GM13976 (cell line): ENCODE measurements around the gene MALRD1.

ENCODE experiments used
- DNase-seq: peaks from one replicate; pipeline ENCODE4 v3.0.0; 2012; ENCODE audit warnings: low spot score
- in situ Hi-C: fragments of 300-500 bp; cut with MboI; formaldehyde crosslinking; loops from one replicate; pipeline ENCODE4 v1.12.0; 2022; ENCODE audit warnings: low sequenced_read_pairs, mixed read lengths, inconsistent platforms; ENCODE audit not compliant: unreplicated experiment
- TF ChIP-seq, protein P1 (sequence below): IDR thresholded peaks from 2 replicates; pipeline ENCODE4 v1.5.1; 2012; ENCODE audit warnings: borderline replicate concordance, mild to moderate bottlenecking; ENCODE audit not compliant: insufficient read depth; ENCODE audit errors: extremely low read depth, missing control alignments, control extremely low read depth

Gene MALRD1

DNA sequence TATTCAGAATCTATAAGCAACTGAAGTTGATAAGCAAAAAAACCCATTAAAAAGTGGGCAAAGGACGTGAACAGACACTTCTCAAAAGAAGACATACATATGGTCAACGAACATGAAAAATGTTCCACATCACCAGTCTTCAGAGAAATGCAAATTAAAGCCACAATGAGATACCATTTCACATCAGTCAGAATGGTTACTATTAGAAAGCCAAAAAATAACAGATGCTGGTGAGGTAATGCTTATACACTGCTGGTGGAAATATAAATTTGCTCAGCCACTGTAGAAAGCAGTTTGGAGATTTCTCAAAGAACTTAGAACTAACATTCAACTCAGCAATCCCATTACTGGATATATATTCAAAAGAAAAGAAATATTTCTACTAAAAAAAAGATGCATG is 434.8 kb downstream of the MALRD1 start:
- TF ChIP-seq, protein P1, sequence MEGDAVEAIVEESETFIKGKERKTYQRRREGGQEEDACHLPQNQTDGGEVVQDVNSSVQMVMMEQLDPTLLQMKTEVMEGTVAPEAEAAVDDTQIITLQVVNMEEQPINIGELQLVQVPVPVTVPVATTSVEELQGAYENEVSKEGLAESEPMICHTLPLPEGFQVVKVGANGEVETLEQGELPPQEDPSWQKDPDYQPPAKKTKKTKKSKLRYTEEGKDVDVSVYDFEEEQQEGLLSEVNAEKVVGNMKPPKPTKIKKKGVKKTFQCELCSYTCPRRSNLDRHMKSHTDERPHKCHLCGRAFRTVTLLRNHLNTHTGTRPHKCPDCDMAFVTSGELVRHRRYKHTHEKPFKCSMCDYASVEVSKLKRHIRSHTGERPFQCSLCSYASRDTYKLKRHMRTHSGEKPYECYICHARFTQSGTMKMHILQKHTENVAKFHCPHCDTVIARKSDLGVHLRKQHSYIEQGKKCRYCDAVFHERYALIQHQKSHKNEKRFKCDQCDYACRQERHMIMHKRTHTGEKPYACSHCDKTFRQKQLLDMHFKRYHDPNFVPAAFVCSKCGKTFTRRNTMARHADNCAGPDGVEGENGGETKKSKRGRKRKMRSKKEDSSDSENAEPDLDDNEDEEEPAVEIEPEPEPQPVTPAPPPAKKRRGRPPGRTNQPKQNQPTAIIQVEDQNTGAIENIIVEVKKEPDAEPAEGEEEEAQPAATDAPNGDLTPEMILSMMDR: no peak
- in situ Hi-C loops: no loop called here
- no peak for DNase-seq

DNA sequence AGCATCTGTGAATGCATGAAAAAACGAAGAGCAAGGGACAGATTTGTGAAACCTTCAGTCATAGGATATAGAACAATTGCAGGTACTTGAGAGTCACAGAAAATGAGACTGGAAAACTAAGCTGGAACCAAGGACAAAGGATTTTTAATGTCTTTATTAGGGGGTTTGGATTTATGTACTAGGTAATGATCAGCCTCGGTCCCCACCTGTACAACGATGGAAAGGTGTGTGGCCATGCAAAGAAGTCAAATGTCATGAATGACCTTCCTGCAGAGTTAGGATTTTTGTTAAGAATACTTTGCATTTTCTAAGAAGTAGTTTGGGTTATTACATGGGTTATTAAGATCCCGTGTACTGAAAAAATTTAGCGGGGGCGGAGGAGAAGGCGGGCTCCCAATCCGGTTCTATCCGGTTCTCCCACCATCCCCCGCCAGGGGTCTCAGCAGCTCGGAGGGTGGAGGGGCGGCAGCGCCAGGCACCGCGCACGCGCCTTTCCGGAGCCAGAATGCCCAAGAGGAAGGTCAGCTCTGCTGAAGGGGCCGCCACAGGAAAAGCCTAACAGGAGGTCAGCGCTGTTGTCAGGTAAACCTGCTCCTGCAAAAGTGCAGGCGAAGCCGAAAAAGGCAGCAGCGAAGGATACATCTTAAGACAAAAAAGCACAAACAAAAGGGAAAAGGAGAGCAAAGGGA is 440.1 kb downstream of the MALRD1 start:
- in situ Hi-C loops: no loop called here
- TF ChIP-seq, protein P1: no peak
- DNase-seq: no peak

GRCh38 chr10:19491166-19491565 is 442.6 kb downstream of the MALRD1 start:
- TF ChIP-seq, protein P1: no peak
- in situ Hi-C loops: no loop called here
- DNase-seq: no peak

DNA sequence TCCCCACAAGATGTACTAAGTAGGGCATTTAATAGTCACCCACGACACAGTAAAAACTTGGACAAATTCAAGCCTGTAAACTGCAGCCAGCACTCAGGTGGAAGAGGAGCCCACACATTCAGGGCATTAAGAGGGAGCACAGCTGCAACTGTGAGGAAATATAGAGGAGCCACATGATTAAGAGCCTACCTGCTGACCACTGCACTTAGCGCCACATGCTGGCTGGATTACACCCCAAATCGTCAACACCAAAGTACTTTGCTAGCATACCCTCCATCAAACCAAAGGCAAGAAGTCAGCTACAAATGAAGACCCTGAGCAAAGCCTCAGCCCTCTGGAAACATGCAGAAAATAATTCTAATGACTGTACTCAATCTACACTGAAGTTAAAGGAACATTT is 445.3 kb downstream of the MALRD1 start:
- TF ChIP-seq, protein P1: no peak
- in situ Hi-C loops: no loop called here
- DNase-seq: no peak

GRCh38 chr10:19497026-19497425 is 448.4 kb downstream of the MALRD1 start:
- no peak for DNase-seq
- TF ChIP-seq, protein P1: no peak
- in situ Hi-C loops: no loop called here

DNA sequence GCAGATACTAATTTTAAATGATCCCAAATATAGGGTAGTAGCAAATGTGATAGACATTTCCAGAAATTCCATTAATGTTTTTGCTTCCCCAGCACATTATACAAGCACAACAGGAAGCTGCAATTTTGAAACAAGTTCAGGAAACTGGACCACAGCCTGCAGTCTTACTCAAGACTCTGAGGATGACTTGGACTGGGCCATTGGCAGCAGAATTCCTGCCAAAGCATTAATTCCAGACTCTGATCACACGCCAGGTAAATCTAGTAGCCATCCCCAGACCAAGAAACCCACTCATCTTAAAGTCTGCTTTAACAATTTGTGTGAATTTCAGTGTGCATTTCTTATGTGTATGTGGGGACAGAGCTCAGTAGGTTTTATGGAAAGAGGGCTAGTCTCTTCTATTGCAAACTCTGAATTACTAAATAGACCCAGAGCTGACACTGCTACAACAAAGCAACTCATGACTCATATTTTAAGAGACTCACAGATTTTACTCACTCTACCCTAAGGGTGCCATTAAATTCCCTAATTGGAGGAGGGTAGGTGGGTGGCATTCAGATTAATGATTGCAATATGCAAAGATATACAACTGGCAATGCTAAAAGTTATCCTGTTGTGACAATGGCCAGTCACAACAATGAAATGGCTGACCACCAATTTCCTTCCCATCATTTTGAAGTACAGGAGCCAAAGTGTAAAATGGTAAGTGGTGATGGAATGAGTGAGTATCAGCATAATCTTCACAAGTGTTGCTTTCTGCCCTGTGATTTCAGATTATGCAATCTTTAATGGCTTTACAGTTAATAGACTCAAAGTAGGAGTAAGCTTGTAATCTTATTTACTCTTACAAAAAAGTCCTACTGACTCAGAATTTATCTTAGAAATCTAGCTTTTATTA is 450.0 kb downstream of the MALRD1 start:
- TF ChIP-seq, protein P1: no peak
- DNase-seq: no peak
- in situ Hi-C loops: no loop called here
